Hematopoietic multipotent progenitor cell treated with erythropoietin and hydrocortisone succinate and interleukin-3 and kit ligand, for 6 days (in vitro differentiated cells): ENCODE results near the gene SLC45A1.
"Not testable (repeated sequence)": the region's sequence is repeated elsewhere in the genome, so short reads cannot be mapped to it uniquely, and the experiment has no call there.

ENCODE experiments used
- DNase-seq: peaks from one replicate; pipeline ENCODE4 v3.0.0-alpha.2; 2015

Gene SLC45A1

GRCh38 chr1:8371372-8371991 is 53.6 kb downstream of the SLC45A1 start:
- DNase-seq: no peak

DNA sequence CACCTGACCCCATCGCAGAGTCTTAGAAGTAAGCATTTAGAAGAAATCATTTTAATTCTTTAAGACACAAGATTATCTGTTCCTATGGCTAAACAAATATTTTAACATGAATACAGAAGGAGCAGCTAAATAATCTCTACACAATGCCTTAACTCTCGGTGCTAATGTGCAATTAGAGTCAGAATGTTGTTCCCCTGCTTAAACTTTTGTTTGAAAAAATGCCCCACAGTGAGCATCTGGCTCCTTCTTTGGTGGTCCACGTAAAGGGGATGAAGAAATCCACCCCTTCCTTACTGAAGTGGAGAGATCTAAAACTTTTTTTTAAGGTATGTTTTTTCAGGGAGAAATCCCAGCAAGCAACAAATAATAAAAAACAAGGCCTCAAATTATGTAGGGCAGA is 55.2 kb downstream of the SLC45A1 start:
- DNase-seq: no peak

DNA sequence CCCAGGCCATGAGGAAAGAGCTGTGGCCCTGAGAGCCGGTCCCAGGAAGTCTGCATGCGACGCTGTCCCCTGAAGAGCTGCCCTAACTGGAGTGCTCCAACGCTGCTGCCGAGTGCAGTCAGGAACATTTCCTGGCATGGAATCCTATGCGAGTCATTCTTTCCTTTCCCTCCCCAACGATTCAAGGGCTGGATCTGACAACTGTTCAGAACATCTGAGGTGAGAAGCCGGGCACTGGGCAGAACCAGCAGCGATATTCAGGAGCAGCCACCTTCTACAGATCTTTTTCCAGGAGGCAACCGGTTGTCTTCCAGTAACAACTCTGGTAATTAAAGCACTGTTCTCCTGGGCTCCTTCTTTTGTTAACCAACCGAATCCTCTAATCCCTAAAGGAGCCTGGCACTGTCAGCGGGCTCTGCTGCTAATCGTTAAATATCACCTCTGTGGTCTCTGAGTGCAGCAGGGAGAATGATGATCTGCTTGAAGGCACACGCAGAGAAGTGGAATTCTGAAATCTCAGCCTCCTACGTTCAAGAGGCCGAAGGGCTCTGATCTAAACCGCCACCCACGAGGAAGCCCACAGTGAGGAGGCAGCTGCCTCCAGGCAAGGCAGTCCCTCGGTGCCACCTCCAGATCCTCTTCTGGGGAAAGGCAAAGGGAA is 55.8 kb downstream of the SLC45A1 start:
- DNase-seq: no peak

- no peak for DNase-seq
These were observed 56.4 kb downstream of the SLC45A1 start for GRCh38 chr1:8374356-8374755.

GRCh38 chr1:8374812-8375211 is 56.9 kb downstream of the SLC45A1 start:
- peak; percentile 69 for DNase-seq

GRCh38 chr1:8376358-8376840 is 58.5 kb downstream of the SLC45A1 start:
- DNase-seq: no peak

- DNase-seq: no peak
These were observed 59.5 kb downstream of the SLC45A1 start for GRCh38 chr1:8377271-8377981.

- DNase-seq: no peak
These were observed 60.3 kb downstream of the SLC45A1 start for GRCh38 chr1:8378178-8378577.

DNA sequence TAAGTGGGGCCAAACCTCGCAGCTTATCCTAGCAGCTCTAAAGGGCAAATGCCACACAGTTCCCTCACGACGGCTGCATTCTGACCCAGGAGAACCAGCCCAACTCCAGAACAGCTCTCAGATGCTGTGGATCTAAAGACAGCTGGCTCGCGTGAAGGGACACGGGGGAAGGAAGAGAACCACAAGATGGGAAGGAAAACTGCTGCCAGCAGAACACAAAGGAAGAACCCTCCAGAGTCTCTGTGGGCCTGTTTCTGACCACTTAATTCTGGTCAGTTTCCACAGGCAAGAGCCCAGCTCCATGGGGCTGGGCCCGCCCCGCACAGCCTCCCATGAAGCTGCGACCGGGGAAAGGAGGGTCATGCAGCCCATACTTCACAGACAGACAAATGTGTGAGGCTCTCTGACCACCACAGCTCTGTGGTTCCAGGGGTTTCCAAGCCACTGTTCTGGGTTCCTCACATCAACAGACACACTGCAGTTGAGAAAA is 61.1 kb downstream of the SLC45A1 start:
- no peak for DNase-seq

DNA sequence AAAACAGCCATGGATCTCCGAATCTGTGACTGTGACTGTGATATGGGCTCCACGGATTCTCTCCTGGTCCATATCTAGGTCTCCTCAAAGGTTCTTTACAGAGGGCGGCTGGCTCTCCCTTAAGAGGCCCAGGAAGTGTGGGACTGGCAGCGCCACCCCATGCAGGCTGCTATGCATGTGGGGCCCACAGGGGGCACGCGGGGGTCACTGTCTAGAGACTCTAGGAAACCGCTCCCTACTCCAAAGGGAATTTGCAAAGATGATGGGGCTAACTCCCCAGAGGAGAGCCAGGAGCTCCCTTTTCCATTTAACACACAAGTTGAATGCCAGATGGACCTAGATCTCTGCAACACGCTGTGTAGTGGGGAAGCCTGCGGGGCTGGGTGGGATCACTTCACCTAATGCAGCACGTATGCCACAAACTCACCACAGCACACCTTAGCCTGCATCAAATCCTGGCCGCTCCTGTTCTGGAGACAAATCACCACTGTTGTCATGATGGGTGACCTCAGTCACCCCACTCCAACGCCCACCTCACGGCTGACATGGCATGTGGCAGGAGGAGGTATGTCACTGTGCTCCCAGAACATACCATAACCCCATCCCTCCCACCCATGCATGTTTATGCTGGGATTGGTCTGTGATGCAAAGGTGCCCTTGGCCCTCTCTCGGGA is 61.7 kb downstream of the SLC45A1 start:
- DNase-seq: no peak

- not testable (repeated sequence) for DNase-seq
These were observed 62.4 kb downstream of the SLC45A1 start for GRCh38 chr1:8380310-8380709.

DNA sequence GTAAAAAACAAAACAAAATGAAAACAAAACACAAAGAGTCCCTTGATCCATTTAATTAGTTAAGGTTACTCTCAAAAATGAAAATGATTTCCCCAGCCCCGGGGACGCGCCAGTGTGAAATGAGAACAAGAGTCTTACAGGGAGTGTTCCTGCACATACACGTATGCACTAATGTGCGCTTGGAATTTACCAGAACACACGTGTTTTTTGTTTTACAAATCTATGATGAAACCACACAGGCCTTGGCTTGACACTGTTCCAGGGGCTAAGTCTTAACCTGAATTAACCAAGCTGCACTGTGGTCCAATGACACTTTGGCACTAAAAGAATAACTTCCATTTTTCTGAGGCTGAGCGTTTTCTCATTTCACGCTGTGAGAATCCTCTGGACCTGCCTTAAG is 63.7 kb downstream of the SLC45A1 start:
- no peak for DNase-seq

- DNase-seq: no peak
These were observed 64.2 kb downstream of the SLC45A1 start for GRCh38 chr1:8382051-8382505.

DNA sequence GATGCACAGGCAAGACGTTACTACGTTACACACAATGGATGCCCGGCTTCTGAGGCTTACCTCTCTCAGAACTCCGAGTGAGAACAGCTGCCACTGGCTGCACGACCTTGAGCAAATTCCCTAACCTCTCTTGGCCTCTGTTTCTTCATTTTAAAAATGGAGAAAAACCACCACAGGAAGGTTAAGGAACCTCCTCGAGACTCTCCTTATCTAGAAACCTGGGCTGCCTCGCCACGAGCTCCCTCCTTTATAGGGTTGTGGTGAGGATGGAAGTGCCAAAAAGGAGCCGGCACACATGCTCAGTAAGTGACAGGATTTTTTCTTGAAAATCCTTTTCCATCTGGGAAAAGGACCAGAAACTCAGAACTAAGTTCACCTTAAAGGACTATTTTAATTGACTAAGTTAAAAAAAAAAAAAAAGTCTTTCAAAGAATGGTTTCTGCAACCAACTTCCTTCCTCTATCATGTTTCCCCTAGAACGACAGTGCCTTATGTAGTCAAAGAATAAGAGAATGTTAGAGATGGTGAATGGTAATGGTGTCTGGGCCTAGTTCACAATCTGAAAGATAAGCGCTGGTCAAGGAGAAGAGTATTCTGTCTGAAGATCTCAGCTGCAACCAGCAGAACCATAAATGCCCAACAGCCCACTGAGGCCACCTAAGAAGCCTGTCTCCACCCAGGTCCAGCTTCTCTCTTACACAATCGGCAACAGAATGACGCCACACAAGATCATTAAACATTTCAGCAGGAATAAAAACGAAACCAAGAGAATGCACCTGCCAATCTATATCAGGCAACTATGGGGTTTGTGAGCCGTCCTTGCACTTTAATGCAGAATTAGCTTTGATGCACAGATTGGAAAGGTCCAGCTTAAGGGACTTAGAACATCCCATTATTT is 64.9 kb downstream of the SLC45A1 start:
- DNase-seq: peak; percentile 46

DNA sequence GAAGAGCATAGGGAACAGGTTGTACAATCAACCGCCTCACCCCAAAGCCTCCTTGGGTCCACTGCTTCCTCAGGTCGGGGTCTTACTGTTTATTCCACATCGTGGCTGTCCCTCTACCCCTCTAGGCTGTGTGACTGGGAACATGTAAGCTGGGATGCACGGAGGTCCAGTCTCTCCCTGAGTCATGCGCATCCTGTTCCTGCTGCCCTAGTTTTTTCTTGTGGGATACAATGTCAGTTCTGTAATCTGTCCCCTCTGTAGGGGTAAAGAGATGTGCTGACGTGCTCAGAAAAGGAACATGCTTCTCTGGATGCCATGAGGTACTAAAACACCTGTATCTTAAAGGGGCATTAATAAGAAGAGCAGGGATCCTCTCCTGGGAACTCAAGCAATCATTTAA is 66.2 kb downstream of the SLC45A1 start:
- DNase-seq: no peak

- no peak for DNase-seq
These were observed 66.7 kb downstream of the SLC45A1 start for GRCh38 chr1:8384577-8384976.

DNA sequence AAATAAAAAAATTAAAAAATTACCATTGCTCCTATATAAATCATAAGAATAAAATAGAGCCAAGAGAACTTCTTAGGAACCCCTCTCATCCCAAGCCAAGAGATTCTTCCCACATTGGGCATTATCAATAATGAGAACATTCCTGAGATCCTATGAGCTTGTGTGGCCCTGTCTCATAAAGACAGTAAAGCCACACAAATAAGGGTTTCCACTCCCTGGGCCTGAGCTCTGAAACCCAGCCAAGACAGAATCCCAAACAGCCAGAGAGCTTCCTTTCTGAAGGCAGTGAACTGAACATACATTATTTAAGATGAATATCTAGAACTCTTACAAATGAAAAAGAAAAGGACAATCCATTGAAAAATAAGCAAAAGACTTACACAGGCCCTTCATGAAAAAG is 68.3 kb downstream of the SLC45A1 start:
- no peak for DNase-seq

DNA sequence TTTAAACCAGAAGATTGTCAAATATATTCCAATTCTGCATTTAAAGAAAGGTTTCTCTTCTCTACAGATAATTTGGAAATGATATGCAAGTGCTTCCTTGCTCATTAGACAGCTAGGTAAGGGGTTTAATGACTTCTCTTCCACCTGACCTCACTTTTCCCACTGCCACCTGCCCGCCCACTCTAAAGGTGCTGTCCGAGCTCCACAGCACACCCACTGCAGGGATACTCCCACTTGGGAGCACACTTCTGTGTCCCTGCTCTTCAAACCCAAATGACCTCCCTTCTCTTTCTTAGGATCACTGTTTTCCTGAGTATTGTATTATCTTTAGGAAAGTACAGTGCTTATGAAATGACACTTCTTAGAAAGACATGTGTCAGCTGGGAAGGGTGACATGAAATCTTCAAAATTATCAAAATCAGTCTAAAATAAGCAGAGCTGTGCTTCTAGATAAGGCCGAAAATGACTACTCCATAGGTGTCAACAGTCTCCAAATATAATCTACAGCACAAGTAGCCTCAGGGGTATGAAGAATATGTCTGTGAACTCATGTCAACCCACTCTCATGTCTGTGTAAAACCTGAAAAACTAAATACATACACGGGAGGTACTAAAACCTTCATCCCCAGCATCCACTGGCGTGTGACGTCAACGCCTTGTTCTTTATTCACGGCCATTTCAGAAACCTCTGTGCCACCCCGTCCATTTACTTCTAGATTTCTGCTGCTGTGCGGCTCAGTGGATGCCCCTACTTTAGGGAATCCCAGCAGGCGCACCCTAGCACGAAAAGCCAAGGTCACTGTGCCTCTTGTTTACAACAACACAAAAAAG is 71.0 kb downstream of the SLC45A1 start:
- peak; percentile 38 for DNase-seq

DNA sequence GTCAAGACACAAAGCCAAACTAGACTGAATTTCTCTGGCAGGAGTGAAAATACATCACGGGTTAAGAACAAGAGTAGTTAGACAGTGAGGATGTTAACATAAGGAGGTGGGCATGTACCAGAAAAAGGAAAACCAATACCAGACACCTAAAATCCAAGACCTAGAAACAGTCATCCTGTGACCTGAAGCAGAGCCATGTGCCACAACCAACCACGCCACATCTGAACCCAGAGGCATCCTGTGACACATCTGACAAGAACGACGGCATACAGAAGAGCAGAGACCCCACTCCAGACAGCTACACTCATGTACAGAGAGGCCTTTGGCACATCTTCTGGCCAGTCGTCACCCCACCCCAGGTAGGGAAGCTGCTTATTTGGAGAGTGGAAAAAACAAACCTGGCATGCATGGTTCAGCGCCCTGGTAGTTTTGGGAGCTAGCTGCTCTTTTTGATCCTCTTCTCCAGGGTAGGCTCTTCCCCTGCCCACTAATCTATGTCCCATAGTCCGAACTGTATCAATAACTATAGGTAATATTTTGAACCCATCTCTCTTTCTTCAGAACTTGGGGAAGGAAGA is 72.1 kb downstream of the SLC45A1 start:
- DNase-seq: no peak

DNA sequence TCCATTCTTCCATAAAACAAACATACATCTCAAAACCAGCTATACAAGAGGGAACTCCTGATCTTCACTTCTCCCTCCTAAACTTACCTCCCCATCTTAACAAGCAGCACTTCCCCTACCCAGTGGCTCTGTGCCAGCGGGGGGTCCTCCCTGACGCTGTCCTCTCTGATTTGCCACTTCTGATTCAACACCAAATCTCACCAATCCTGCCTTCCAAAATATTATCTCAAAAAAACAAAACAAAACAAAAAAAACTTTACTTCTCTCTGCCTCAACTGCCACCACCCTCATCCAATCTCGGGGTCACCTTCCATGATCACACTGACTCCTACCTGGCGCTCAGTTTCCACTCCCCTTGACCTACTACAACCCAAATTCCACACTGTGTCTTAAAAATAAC is 72.8 kb downstream of the SLC45A1 start:
- no peak for DNase-seq

GRCh38 chr1:8392522-8392921 is 74.6 kb downstream of the SLC45A1 start:
- no peak for DNase-seq
